HG03378 (cell line): ENCODE data around the gene TANK.
A peak's percentile ranks its signal among the peaks of the same experiment; 100 is the strongest.

Source experiments
- ATAC-seq: cut with Tn5 transposase; IDR thresholded peaks from one replicate; pipeline ENCODE4 v1.9.1; 2021; ENCODE audit warnings: mild to moderate bottlenecking, moderate library complexity; ENCODE audit not compliant: unreplicated experiment

TANK gene

DNA sequence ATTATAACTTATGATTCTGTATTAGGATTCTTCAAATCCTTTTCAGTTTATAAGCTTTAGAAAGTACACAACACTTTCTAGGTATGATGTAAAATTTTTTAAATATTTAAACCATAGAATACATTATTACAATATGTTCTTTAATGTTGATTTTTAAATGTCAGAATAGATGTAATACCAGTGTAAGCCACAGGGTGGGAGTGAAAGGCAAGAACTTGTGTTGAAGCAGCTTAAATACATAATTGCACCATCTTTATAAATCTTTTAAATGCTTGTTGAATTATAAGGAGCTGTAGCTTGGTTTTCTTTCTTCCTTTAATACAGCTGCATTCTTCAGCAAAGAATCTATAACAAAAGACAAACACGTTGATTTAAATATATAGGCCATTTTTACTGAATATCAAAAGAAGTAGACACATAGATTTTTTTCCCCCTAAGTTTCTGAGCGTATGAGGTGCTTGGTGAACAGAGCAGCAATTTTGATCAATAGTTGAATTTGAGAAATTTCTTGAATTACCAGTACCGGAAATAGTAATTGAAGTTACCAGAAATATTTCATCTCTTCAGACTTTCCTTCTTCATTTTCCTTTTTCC lies 63.0 kb downstream of the TANK start:
- ATAC-seq, result peak; percentile 53

DNA sequence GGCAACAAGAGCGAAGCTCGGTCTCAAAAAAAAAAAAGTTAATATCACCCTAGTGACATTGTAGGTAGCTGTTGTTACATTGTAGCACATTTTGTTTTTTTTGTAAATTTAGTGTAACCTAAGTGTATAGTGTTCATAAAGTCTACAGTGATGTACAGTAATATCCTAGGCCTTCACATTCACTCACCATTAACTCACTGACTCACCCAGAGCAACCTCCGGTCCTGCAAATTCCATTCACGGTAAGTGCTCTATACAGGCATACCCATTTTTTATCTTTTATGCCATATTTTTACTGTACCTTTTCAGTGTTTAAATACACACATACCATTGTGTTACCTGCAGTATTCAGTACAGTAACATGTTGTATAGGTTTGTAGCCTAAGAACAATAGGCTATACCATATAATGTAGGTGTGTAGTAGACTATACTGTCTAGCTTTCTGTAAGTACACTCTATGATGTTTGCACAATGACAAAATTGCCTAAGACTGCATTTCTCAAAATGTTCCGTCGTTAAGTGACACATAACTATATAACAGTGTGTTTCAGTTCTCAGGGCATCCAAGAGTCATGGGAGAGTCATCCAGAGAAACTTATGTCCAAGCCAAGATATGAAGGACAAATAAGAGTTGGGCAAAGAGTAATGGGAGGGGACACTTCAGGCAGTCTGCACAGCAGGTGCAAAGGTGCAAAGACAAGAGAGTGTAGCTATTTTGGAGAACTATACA lies 68.4 kb downstream of the TANK start:
- ATAC-seq, result no peak

DNA sequence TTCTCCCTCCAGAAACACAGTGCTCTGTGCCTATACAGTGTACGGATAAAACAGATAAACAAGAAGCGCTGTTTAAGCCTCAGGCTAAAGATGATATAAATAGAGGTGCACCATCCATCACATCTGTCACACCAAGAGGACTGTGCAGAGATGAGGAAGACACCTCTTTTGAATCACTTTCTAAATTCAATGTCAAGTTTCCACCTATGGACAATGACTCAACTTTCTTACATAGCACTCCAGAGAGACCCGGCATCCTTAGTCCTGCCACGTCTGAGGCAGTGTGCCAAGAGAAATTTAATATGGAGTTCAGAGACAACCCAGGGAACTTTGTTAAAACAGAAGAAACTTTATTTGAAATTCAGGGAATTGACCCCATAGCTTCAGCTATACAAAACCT lies 70.7 kb downstream of the TANK start:
- ATAC-seq, result no peak

DNA sequence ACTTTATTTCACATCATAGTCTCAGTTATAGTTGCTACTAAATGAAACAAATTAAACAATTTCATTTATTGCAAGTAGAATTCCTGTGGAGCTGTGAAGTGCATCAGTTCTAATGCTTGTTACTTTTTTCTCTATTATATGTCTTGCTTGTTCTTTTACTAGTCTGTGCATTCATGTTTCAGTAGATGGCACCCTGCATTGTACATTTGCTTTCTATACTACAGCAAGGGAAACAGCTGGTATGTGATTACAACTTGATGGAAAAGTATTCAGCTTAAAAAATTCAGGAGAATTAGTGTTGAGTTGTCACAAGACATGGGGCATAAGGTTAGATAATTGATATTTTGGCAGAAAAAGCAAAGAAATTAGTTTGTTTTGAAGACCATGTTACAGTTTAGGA lies 72.3 kb downstream of the TANK start:
- no peak for ATAC-seq

DNA sequence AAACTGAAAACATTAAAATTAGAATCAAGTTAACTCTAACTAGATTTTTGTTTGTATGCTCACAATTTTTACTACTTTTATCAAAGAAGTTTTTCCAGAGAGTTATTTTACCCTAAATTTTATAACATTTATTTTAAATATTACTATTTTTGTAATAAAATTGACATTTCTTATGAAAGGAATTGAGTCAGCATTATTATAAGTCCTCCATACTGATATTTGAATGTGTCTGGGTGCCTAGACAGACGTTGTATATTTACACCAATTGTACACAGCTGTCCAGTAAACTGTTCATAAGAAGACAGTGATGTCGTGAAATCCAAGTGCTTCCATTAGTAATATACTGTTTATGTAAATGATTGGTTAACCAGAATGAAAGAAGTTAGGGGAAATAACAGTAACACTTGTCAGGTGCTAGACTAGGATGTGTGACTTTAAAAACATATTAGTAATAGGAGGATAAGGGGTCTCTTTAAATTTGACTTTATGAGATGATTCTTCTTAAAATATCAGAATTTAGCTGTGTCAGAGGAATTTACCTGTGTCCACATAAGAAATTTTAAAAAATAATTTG lies 73.7 kb downstream of the TANK start:
- peak; percentile 63 for ATAC-seq

DNA sequence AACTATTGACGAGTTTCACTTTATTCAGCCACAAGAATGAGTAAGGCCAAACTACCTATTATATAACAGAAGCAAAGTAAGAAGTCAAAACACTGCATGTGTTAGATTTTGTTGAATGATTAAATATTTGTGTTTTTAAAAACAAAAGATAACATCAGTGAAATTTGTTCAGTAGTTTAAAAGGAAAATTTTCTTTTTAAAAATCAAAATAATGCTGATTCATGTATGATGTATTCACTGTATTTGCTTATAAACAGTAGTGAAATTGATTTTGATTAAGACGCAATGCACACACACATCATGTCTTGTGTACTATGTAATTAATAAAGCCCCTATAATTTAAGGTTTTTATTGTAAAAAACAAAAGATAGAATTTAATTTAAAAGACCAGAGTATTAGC lies 74.4 kb downstream of the TANK start:
- ATAC-seq, result no peak

DNA sequence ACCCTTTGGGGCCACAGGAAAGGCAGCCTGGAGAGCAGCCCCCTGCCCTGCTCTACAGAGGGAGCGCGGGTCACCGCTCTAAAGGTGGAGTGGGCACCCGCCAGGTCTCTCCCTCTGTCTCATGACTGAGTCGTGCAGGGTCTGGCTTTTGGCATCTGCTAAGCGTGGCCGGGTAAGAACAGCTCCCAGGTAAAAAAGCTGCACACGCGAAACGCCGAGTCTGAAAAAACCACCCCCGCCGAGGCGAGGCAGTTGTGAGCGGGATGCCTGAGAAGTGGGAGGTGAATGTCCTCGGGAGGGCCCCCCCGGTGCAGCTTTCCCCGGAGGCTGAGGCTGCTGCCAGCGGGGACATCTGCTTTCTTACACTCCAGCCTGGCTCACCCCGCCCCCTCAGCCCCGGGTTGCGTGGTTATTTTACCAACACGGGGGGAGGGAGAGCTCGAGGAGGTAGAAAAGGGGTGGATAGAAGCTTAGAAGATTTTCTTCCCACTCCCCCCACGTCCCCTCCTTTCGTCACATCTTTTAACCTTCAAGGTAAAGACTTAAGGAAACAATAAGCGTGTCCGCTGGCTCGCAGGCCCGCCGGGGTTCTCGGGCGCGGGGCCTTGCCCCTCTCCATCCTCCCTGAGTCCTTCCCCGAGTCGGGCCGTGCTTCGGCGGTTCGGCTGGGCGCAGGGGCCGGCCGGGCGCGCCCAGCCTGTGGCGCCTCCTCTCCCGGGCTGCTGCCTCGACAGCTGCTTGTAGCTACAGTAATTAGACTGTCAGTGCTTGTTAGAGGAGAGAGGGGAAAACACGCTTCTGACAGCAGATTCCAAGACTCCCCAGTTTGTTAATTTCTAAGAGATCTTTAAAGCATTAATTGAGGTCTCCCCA lies 77.4 kb downstream of the TANK start:
- no peak for ATAC-seq

DNA sequence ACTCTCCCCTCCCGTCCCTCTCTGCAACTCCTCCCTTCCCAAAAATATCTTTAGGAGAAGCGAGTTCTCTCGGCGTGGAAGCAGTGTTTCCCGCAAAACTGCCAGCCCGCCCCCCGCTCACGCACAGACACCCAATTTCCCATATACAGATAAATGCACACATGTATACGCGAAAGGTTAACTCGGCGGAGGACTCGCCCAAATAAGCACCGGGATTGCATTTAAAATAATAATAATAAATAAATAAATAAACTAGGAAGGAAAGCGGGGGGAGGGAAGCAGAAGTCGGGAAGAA lies 78.0 kb downstream of the TANK start:
- no peak for ATAC-seq

DNA sequence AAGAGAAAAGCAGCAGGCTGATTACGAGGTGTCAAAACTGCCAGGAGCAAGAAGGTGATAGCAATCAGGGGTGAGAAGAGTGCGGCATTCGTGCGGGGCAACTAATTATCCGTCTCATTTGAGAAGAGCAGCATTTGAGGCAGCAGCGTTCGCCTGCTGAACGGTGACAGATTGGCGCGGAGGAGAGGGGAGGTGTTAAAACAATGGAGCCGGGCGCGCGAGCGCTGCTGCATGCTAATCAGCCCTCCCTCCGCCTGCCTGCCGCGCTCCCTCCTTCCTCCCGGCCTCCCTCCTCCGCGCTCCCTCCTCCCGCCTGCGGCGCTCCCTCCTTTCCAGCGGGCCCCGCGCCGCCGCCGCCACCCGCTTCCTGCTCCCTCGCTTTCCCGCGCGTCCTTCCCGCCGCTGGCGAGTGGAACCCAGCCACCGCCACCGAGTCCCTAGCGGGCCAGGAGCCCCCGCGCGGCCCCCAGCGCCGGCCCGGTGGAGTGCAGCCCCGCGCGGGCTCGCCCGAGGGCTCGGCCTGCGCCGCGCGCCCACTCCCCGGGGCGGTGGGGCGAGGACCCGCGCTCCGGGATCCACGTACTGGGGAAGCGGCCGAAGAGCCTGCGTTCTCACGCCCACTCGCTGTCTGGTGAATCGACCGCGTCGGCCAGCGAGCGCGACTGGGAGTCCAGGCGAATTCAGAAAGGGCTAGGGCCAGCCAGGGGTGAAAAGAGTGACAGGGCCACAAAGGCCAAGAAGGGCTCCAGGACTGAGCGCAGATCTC lies 78.5 kb downstream of the TANK start:
- ATAC-seq, result peak; percentile 24

DNA sequence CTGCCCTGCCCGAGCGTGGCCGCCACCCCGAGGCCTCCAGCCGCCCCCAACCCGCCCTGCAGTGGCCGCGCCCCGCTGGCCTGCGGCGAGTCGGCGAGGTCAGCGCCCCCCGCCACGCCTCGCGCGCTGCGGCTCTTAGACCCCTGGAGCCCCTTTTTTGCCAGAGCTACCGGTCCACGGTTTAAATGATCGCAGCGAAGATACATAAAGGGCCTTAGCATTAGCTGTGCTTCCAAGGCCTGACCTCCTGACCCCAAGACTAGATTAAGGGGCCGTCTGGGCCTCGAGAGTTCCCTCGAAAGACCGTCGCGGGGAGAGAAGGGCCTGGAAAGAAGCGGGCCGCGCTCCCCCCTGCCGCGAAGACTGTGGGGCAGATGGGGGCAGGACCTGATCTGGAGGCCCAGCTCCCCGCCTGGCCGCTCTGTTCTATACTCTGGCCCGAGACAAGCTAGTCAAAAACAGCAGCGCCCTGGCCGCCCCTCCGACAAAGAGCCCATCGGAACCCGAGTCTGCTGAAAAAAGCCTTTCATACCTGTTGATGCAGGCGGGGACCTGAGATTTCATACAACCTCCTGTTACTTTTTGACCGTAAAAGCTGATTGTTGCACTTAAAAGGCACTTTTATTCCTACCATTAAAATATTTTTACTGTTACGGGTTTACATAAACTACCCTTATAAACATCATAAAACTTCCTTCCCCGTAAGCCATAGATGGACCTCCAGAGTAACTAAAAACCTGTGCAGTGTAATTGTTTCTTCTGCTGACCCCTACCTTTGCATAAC lies 79.3 kb downstream of the TANK start:
- ATAC-seq, result no peak

DNA sequence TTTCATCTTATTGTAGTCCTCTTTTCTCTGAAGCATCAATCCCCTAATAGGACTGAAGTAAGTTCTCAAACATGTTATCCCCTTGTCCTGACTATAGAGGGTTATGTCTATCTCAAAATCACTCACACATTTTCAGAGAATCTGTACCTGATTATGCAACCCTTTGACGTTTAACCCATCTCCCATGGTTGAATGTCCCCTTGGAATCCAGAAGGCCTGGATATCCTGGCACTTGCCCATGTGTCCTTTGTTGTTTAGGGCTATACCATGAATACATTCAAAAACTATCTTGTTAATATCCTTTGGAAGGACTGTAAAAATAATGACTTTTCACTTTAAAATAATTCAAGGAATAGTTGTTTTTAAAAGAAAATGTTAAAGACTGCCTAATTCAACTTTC lies 81.7 kb downstream of the TANK start:
- no peak for ATAC-seq

DNA sequence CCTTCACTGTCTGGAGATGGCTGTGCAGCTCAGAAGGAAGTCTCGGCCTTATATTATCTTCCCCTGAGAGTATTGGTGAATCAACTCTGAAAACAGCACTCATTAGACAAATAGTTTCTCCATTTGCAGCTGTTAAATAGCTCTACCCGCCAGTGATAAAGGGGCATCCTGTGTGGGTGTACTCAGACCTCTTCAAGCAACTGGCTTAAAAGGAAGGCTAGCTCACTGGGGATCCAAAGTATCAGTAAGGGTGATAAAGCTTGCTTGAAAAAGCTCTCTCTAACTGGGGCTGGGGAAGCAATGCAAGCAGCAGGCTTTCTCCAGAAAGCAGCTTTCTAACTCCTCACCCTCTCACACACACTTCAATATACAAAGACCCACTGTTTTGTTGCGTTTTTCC lies 83.1 kb downstream of the TANK start:
- peak; percentile 52 for ATAC-seq

DNA sequence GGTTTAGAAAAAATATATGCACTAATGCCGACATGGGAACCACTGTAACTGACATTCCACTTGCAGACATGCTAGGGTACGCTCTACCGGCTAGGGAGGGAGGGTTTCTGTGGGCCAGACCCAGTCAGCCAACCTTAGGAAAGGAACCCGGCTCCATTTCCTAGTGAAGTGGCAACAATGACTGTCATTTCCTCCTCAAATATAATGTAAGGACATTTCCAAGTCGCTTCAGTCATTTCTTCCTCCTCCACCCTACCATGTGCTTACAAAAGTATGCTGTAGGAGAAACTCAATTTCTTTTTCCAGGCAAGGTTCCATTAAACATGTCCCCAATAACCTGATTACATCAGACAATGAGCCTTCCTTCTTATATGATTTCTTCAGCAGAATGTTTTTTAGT lies 83.7 kb downstream of the TANK start:
- ATAC-seq, result no peak

DNA sequence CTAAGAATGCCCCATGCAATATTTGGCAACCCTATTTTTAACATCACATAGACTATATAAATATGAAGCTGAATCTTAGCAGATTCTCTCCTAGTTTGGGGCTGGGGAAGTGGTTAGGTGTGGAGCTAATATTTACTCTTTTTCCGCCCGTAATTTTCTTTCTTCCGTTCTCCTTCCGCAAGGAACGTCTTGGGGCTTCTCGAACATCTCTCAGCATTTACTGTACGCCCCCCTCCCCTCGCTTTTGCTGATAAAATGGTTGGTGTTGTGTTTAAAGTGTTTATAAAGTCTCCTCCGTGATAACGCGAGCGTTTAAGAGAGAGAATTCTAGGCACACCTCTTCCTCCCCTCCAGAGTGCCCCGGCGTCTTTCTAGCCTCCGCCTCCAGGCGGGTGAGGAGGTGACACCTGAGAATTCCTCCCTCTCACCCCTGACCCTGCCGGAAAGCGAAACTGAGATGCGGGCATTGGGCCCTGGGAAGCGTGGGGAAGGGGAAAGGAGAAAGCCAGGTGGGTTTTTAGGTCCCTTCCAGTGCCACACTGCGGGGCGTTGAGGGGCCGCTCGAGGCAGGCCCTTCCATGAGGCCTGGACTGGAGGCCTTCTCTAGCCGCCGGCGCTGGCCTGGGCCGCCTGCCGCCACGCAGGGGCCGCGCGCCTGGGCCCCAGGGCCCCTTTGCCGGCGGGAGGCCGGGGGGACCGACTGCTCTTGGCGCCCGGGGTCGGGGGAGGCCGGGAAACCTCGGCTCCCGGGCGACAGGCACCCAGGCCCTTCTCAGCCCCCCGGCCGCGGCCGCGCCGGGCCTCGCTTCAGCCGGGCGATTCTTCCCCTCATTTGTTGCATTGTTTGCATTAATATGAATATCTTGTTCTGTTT lies 84.4 kb downstream of the TANK start:
- ATAC-seq, result peak; percentile 74

DNA sequence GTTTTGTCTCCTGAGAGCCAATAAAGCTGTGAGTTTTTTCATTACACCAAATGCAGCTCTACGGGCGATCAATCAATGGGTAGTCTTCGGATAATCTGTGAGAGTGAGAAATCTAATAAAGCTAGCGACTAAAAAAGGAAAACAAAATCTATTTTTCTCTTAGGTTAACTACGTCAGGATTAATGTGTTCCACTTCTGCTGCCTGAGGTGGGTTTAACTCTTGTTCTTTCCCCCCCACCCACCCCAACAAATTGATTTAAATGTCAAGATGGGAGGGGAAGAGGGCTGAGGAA lies 85.0 kb downstream of the TANK start:
- ATAC-seq, result no peak

DNA sequence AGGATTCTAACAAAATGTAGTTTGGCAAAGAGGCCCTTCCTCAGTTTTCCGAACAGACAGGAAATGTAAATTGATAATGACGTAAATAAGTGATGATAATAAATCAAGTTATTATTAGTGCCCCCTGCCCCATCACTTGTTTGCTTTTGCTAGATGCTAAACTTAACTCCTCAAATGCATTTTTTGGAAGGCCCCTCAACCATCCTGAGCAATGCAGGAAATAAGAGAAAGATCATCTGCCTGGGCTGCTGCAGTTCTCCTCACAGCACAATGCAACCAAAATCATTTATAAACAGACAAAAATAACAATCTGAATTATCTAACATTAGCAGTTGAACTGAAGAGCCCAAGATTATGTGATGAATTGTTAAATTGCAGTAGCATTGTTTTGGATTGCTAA lies 85.4 kb downstream of the TANK start:
- ATAC-seq, result no peak

DNA sequence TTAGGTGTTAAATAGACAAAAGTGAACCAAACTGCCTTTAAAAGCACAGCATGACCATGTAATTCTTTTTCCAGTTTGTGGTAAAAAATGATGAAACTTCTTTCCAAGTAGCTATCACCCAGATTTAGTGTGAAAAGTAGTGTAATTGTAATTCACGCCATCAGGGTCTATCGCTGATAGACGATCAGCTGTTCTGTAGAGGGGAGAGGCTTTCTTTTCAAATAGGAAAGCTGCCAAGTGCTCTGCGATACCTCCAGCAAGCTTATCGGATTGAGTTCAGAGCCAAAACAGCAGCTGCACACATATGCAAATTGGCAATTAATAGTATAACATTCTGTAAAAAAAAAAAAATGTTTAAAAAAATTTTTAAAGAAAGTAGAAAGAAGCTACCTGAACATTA lies 86.1 kb downstream of the TANK start:
- no peak for ATAC-seq

DNA sequence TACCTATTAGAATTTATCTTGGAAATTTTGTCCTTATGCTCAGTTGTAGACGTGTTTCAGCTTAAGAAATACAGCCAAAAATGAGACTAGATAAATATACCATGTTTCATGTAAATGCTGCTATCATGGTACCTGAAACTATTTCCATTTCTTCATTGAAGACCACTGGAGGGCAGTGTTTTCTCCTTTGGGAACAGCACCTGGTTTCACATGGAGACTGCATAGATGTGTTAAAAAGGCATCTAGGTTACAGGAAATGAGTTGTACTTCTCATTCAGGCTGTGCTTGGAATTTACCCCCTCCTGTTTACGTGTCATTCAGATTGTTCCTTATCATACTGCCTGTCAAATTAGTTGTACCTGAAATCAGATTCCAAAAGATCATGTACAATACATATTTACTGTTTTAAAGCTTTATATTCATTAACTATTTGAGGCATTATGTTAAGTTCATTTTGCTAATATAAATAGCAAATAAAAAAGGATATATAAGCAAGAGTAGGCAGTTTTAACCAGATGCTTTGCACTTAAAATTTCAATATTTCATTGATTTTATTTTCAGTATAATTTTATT lies 90.7 kb downstream of the TANK start:
- ATAC-seq, result peak; percentile 70
